Transverse colon (tissue), 3 donors: Measurements from ENCODE around the gene CLCA2.

Source experiments
- CTCF ChIP-seq, 5 experiments: fragments of 200-600 bp in 3 of 5; fragments of 450-650 bp in 2 of 5; sonication (generic) in 3 of 5; IDR thresholded peaks; 1 replicate in 2 of 5; 2 replicates in 3 of 5; pipeline ENCODE4 v1.5.1; 2016 to 2017; ENCODE audit warnings: antibody characterized with exemption in 5 of 5, inconsistent platforms in 3 of 5, mild to moderate bottlenecking in 2 of 5, moderate library complexity in 1 of 5
- POLR2A ChIP-seq: fragments of 450-650 bp; IDR thresholded peaks from one replicate; pipeline ENCODE4 v1.6.1; 2016; ENCODE audit warnings: antibody characterized with exemption, mild to moderate bottlenecking, moderate library complexity

DNA sequence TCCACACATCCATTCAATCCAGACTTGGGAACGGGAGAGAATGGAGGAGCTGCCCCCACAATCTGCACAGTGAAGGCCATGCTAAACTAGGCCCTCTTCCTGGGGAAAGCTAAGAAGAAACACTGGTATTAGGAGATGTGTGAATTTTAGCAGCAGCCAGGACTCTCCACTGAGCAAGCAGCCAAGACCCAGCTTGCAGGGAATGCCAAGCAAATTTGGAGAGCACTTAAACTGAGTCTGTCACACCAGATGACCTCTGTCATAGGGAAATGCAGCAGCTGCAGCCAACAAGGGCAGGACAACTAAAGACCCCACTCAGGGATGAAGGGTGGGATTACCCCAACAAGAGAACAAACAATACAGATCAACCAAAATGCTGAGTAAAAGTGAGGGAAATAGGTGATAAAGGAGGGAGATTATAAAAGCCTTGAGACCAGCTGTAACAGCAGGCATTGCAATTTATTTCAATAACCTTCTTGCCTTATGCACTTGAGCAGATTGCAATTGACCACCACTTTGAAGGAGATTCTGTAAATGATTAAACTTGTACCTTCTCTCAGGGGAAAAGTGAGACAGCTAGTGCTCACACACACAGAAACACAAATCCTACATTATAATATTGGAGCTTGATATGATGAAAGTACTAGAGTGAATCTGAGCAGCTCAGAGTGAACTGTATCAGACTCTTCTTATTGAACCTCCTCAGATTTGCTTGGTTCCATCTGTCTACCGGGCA, 42.3 kb downstream of the CLCA2 start:
- TF ChIP-seq CTCF (IDR thresholded peaks at IDR 0.05): no peak
- no peak for TF ChIP-seq POLR2A
